Measurements from ENCODE around the gene SCGB2B2. TPM values are rescaled to one million over a fixed set of nuclear protein-coding genes. Genes with fewer than 3 reads are reported as not detected.

The SCGB2B2 gene
- total and polyA plus RNA-seq, 2 of the 4 experiments (the other 2 are of a cell fraction), result not detected

- H2AFZ ChIP-seq (replicated peaks; ENCODE audit: low read length, poor library complexity), result peak overlapping the region; percentile 90
- dilution Hi-C loops (cut with HindIII; ENCODE audit: low sequenced_read_pairs, unreplicated experiment), result no loop called here
These were observed 10.0 kb downstream of the SCGB2B2 start for GRCh38 chr19:34666958-34667265.

More at GRCh38 chr19:34666958-34667265, 10.0 kb downstream of the SCGB2B2 start:
- Histone ChIP-seq H2BK5ac (ENCODE audit: low read depth, low read length, poor library complexity, severe bottlenecking) (no peak overlapping the region), H3K27ac (ENCODE audit: insufficient read depth, low read length) (no peak overlapping the region), H2BK120ac (ENCODE audit: low read depth, low read length) (no peak overlapping the region), H4K8ac (ENCODE audit: low read depth in 2 of 2, low read length in 2 of 2) (peak overlapping the region; percentile 97 to 100; a peak in 3 of 4 replicates), H3K79me1 (ENCODE audit: low read depth in 1 of 2, low read length in 2 of 2) (no peaks in the 10 kb centered on the region), H3K14ac (replicated peaks; ENCODE audit: low read depth, low read length) (no peak overlapping the region), H3K18ac (ENCODE audit: low read depth, low read length) (no peak overlapping the region), H3K36me3 (ENCODE audit: control insufficient read depth, insufficient read depth, low read length) (no peaks in the 10 kb centered on the region), H2AK9ac (replicated peaks; ENCODE audit: low read depth, low read length, poor library complexity) (peak overlapping the region; percentile 70), H3K9me1 (ENCODE audit: insufficient read depth, low read length) (no peaks in the 10 kb centered on the region), H4K5ac (ENCODE audit: low read depth, low read length) (peak overlapping the region; percentile 100), H3K23ac (ENCODE audit: low read depth, low read length) (no peak overlapping the region), H4K91ac (ENCODE audit: insufficient read depth, low read depth, low read length) (no peak overlapping the region), H3K9ac (ENCODE audit: low read depth, low read length) (no peak overlapping the region), H3K4ac (ENCODE audit: low read depth, low read length) (no peak overlapping the region), H3K4me3 (ENCODE audit: insufficient read depth, low read depth, low read length) (no peak overlapping the region), H3K9me3 (ENCODE audit: control insufficient read depth, insufficient read depth, low read length) (no peaks in the 10 kb centered on the region), H3K4me1 (ENCODE audit: control insufficient read depth, insufficient read depth, low read length) (peaks cover 5% of the 10 kb centered on the region), H2BK15ac (ENCODE audit: low read depth, low read length) (no peak overlapping the region), H3K4me2 (ENCODE audit: low read depth, low read length) (no peak overlapping the region), H2BK20ac (ENCODE audit: low read depth, low read length) (no peak overlapping the region), H4K20me1 (ENCODE audit: insufficient read depth, low read length) (no peaks in the 10 kb centered on the region), H2AK5ac (ENCODE audit: low read depth, low read length) (no peak overlapping the region), H3K56ac (ENCODE audit: extremely low read depth, insufficient read depth, low read length) (no peak overlapping the region), H3K27me3 (ENCODE audit: control insufficient read depth, insufficient read depth, low read length) (no peaks in the 10 kb centered on the region)
- in situ Hi-C loops (cut with MboI; ENCODE audit: low sequenced_read_pairs) (no loop called here), intact Hi-C loops (cut with micrococcal nuclease) (loop anchor here (1.0 kb wide), 1 partner anchor 10 kb away; the partner anchor contains the start of genes SCGB2B2 and ZNF302)
- ChIA-PET POLR2A (ENCODE audit: unreplicated experiment) (no interaction called here), CTCF (no interaction called here)
- TF ChIP-seq MAFK (IDR thresholded peaks at IDR 0.05; ENCODE audit: low read depth, low read length) (no peak), RAD21 (IDR thresholded peaks at IDR 0.05; ENCODE audit: low read length) (no peak), ELK1 (IDR thresholded peaks at IDR 0.05; ENCODE audit: borderline replicate concordance, low read depth, low read length) (no peak), MXI1 (IDR thresholded peaks at IDR 0.05; ENCODE audit: borderline replicate concordance, low read depth, low read length) (no peak), NFE2L2 (IDR thresholded peaks at IDR 0.05; ENCODE audit: low read depth, low read length) (no peak), SMC3 (IDR thresholded peaks at IDR 0.05; ENCODE audit: low read depth, low read length) (no peak), CEBPB (IDR thresholded peaks at IDR 0.05; ENCODE audit: low read depth, low read length) (no peak), MAZ (IDR thresholded peaks at IDR 0.05; ENCODE audit: borderline replicate concordance, low read depth, low read length) (no peak), BHLHE40 (IDR thresholded peaks at IDR 0.05; ENCODE audit: low read depth, low read length) (no peak), RCOR1 (IDR thresholded peaks at IDR 0.05; ENCODE audit: insufficient replicate concordance, low read length) (no peak), RFX5 (IDR thresholded peaks at IDR 0.05; ENCODE audit: low read depth, low read length) (no peak), CTCF (conservative IDR thresholded peaks at IDR 0.05; ENCODE audit: low read depth, low read length) (no peak), FOS (IDR thresholded peaks at IDR 0.05; ENCODE audit: low read depth, low read length) (no peak), CHD1 (IDR thresholded peaks at IDR 0.05; ENCODE audit: low read depth, low read length) (no peak), USF2 (IDR thresholded peaks at IDR 0.05; ENCODE audit: low read depth, low read length) (no peak), POLR2A (IDR thresholded peaks at IDR 0.05; ENCODE audit: low read depth, low read length) (no peak)
- no TSS peak for BruUV-seq (replicated peaks)
- WGBS, 2 experiments (ENCODE audit: extremely low coverage in 2 of 2, insufficient read length in 1 of 2), result 80% methylated on average over 1 of the region's 9 CpGs; no CpG with 5 or more reads in 1 of the 2 experiments
- no peak for ATAC-seq (ENCODE audit: low read depth)
- DNase-seq, result no peak

All from IMR-90 (cell line).